H1 (cell line): ENCODE data around the gene PACSIN2.

Experiments
- CTCF ChIP-seq, 3 experiments: IDR thresholded peaks; 1 replicate in 2 of 3; 2 replicates in 1 of 3; pipeline versions ENCODE4 v1.5.1 to v1.6.1; 2011; ENCODE audit warnings: low read length in 3 of 3, mild to moderate bottlenecking in 3 of 3, inconsistent platforms in 2 of 3, low read depth in 1 of 3, moderate library complexity in 1 of 3; ENCODE audit not compliant: insufficient read depth in 1 of 3; ENCODE audit errors: control extremely low read depth in 1 of 3
- POLR2A ChIP-seq, 2 experiments: IDR thresholded peaks; 1 replicate in 1 of 2; 2 replicates in 1 of 2; pipeline ENCODE4 v1.6.1; 2011; ENCODE audit warnings: low read depth in 2 of 2, low read length in 2 of 2, mild to moderate bottlenecking in 2 of 2; ENCODE audit errors: control extremely low read depth in 1 of 2
- RAD21 ChIP-seq, 2 experiments: IDR thresholded peaks in 1 of 2; conservative IDR thresholded peaks in 1 of 2; 2 replicates each; pipeline ENCODE4 v1.6.1; 2011; ENCODE audit warnings: low read depth in 2 of 2, low read length in 2 of 2, improper control_type of control experiment in 1 of 2, inconsistent platforms in 1 of 2, mild to moderate bottlenecking in 1 of 2, moderate library complexity in 1 of 2
- RBBP5 ChIP-seq: IDR thresholded peaks from 2 replicates; pipeline ENCODE4 v1.7.1; 2012; ENCODE audit warnings: low read depth, mild to moderate bottlenecking, inconsistent platforms, low read length, moderate library complexity, borderline replicate concordance
- SIN3A ChIP-seq, 2 experiments: IDR thresholded peaks in 1 of 2; conservative IDR thresholded peaks in 1 of 2; 2 replicates each; pipeline ENCODE4 v1.6.1; 2011 to 2012; ENCODE audit warnings: low read length in 2 of 2, improper control_type of control experiment in 1 of 2, low read depth in 1 of 2, mild to moderate bottlenecking in 1 of 2
- TAF1 ChIP-seq: IDR thresholded peaks from 2 replicates; pipeline ENCODE4 v1.6.1; 2011; ENCODE audit warnings: mild to moderate bottlenecking, low read depth, low read length
- TCF12 ChIP-seq: IDR thresholded peaks from 2 replicates; pipeline ENCODE4 v1.6.1; 2011; ENCODE audit warnings: low read depth, mild to moderate bottlenecking, low read length
- USF2 ChIP-seq: IDR thresholded peaks from 2 replicates; pipeline ENCODE4 v1.6.1; 2011; ENCODE audit warnings: low read length, improper control_type of control experiment

- no peak for TF ChIP-seq CTCF (IDR thresholded peaks at IDR 0.05; ENCODE audit: control extremely low read depth in 1 of 3, insufficient read depth in 1 of 3, low read depth in 1 of 3, low read length in 3 of 3)
- TF ChIP-seq USF2 = no peak
- no peak for TF ChIP-seq TCF12
- no peak for TF ChIP-seq RBBP5
- TF ChIP-seq SIN3A (conservative IDR thresholded peaks at IDR 0.05 in 1 of 2, IDR thresholded peaks at IDR 0.05 in 1 of 2; ENCODE audit: low read depth in 1 of 2, low read length in 2 of 2) = no peak
- no peak for TF ChIP-seq RAD21 (IDR thresholded peaks at IDR 0.05 in 1 of 2, conservative IDR thresholded peaks at IDR 0.05 in 1 of 2; ENCODE audit: low read depth in 2 of 2, low read length in 2 of 2)
- no peak for TF ChIP-seq TAF1
- TF ChIP-seq POLR2A (IDR thresholded peaks at IDR 0.05; ENCODE audit: control extremely low read depth in 1 of 2, low read depth in 2 of 2, low read length in 2 of 2) = no peak
These were observed 172.1 kb downstream of the PACSIN2 start for GRCh38 chr22:42842658-42843370.
